ENCODE results near the gene OR4X2. TPM values are rescaled to one million over a fixed set of nuclear protein-coding genes. Genes with fewer than 3 reads are reported as not detected.

Gene OR4X2
- total RNA-seq, 1 experiment from 2014 or later, result not detected

DNA sequence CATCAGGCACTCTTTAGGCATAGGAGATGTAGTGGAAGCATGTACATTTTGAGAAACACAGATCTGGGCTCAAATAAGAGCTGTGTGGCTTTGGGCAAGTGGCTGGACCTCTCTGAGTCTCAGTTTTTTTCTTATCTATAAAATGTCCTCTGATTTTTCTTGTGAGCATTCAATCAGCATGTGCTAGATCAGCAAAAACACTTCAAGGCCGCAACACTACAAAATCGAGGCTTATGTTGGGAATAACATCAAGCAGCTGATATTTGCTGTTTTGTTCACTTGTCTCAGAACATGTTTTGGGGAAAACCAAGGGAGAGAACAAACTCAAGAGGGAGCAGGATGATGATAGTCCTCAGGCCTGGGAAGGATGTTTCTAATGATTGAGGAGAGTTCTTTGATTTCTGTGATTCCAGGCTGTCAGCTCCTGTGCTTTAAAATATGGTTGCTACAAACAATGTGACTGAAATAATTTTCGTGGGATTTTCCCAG, 18.6 kb downstream of the OR4X2 start, which contains the start of gene OR4X1 (continued):
- TF ChIP-seq, protein P1, sequence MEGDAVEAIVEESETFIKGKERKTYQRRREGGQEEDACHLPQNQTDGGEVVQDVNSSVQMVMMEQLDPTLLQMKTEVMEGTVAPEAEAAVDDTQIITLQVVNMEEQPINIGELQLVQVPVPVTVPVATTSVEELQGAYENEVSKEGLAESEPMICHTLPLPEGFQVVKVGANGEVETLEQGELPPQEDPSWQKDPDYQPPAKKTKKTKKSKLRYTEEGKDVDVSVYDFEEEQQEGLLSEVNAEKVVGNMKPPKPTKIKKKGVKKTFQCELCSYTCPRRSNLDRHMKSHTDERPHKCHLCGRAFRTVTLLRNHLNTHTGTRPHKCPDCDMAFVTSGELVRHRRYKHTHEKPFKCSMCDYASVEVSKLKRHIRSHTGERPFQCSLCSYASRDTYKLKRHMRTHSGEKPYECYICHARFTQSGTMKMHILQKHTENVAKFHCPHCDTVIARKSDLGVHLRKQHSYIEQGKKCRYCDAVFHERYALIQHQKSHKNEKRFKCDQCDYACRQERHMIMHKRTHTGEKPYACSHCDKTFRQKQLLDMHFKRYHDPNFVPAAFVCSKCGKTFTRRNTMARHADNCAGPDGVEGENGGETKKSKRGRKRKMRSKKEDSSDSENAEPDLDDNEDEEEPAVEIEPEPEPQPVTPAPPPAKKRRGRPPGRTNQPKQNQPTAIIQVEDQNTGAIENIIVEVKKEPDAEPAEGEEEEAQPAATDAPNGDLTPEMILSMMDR (IDR thresholded peaks at IDR 0.05 in 2 of 3, conservative IDR thresholded peaks at IDR 0.05 in 1 of 3; ENCODE audit: borderline replicate concordance in 1 of 3, insufficient read depth in 1 of 3, low read depth in 2 of 3, low read length in 2 of 3), result no peak
- TF ChIP-seq EGR1 (IDR thresholded peaks at IDR 0.05; ENCODE audit: low read depth), result no peak
- no peak for TF ChIP-seq FOSL1 (IDR thresholded peaks at IDR 0.05; ENCODE audit: low read depth)
- TF ChIP-seq, protein P2, sequence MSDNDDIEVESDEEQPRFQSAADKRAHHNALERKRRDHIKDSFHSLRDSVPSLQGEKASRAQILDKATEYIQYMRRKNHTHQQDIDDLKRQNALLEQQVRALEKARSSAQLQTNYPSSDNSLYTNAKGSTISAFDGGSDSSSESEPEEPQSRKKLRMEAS (IDR thresholded peaks at IDR 0.05), result no peak
- TF ChIP-seq CBX3 (IDR thresholded peaks at IDR 0.05; ENCODE audit: low read depth), result no peak
- no peak for TF ChIP-seq ELF1 (IDR thresholded peaks at IDR 0.05; ENCODE audit: borderline replicate concordance, low read depth)
- no peak for TF ChIP-seq SRF (IDR thresholded peaks at IDR 0.05; ENCODE audit: low read depth)
- TF ChIP-seq ZNF274 (IDR thresholded peaks at IDR 0.05; ENCODE audit: low read depth, low read length), result no peak
- no peak for TF ChIP-seq EZH2phosphoT487 (IDR thresholded peaks at IDR 0.05; ENCODE audit: borderline replicate concordance)

DNA sequence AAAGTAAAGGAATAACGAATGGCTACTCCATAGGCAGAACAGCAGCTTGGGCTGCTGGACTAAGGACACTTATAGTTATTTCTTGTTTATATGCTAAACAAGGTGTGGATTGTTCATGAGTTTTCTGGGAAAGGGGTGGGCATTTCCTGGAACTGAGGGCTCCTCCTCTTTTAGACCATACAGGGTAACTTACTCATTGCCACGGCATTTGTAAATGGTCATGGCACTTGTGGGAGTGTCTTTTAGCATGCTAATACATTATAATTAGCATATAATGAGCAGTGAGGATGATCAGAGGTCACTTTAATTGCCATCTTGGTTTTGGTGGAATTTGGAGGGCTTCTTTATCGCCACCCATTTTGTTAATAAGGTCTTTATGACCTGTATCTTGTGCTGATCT, 25.7 kb downstream of the OR4X2 start:
- no TSS peak for BruUV-seq (replicated peaks)
- CTCF ChIA-PET, result no interaction called here
- Histone ChIP-seq H3K9ac (ENCODE audit: low read length) (no peak overlapping the region), H3K9me2 (ENCODE audit: insufficient read depth) (no peaks in the 10 kb centered on the region), H4K20me1 (ENCODE audit: insufficient read depth) (no peaks in the 10 kb centered on the region), H3K27ac (ENCODE audit: low read depth, low read length) (no peak overlapping the region), H3K4me2 (ENCODE audit: low read length) (no peak overlapping the region), H3K4me3 (replicated peaks in 1 of 2; ENCODE audit: low read depth in 1 of 2, low read length in 2 of 2) (no peak overlapping the region), H3K4me1 (ENCODE audit: control insufficient read depth in 1 of 2, insufficient read depth in 2 of 2, low read length in 2 of 2) (no peaks in the 10 kb centered on the region), H3K79me2 (ENCODE audit: insufficient read depth, low read length) (no peaks in the 10 kb centered on the region), H2AFZ (ENCODE audit: low read depth, low read length, poor library complexity, severe bottlenecking) (no peak overlapping the region), H3K9me3 (ENCODE audit: control insufficient read depth in 1 of 2, insufficient read depth in 1 of 2, low read depth in 1 of 2, low read length in 2 of 2) (no peaks in the 10 kb centered on the region), H3K36me3 (ENCODE audit: control insufficient read depth in 1 of 2, insufficient read depth in 2 of 2, low read length in 2 of 2) (no peaks in the 10 kb centered on the region), H3K27me3 (ENCODE audit: insufficient read depth, low read length) (no peaks in the 10 kb centered on the region)
- no peak for TF ChIP-seq RAD21 (IDR thresholded peaks at IDR 0.05; ENCODE audit: low read depth)
- RAD21 ChIA-PET (ENCODE audit: low non-redundant PET in 1 of 2, low total read pairs in 2 of 2, uncharacterized antibody in 2 of 2, unreplicated experiment in 2 of 2), result no interaction called here
- ATAC-seq (no peak), DNase-seq (ENCODE audit: low read depth, low spot score) (no peak)
- intact Hi-C loops (cut with micrococcal nuclease), result no loop called here
- POLR2A ChIA-PET, result no interaction called here

Measured in HCT116 (cell line).